B cell (primary cell): ENCODE measurements around the gene POSTN. TPM values are rescaled to one million over a fixed set of nuclear protein-coding genes. Genes with fewer than 3 reads are reported as not detected.

Experiments used
- ATAC-seq: fragments of 200-7000 bp; cut with Tn5 transposase; one replicate; pipeline ENCODE4 v1.10.0; 2021; ENCODE audit warnings: low read depth, mild to moderate bottlenecking, moderate number of reproducible peaks, moderate library complexity
- CTCF ChIA-PET: fragments of 350-600 bp; sonication (Branson Sonifier 250); formaldehyde crosslinking; loops from one replicate; lab custom pipeline; 2021; ENCODE audit warnings: antibody characterized with exemption, inconsistent platforms; lab: Charles Lee
- POLR2A ChIA-PET: fragments of 350-600 bp; sonication (Branson Sonifier 250); formaldehyde crosslinking; loops from one replicate; lab custom pipeline; 2021; ENCODE audit warnings: antibody characterized with exemption; lab: Charles Lee
- DNase-seq: peaks from one replicate; pipeline ENCODE4 v3.0.0; 2013
- H2AFZ ChIP-seq: 2 replicates; pipeline ENCODE4 v1.6.1; 2012; ENCODE audit warnings: mild to moderate bottlenecking, low read depth, low read length; ENCODE audit not compliant: insufficient read depth, poor library complexity, severe bottlenecking
- H3K27ac ChIP-seq, 2 donors: 1 replicate in 1 of 2; 2 replicates in 1 of 2; pipeline ENCODE4 v1.5.1; 2012 to 2013; ENCODE audit warnings: low read length in 2 of 2, mild to moderate bottlenecking in 2 of 2, moderate library complexity in 1 of 2
- H3K27me3 ChIP-seq, 4 experiments: fragments of 200-600 bp in 1 of 4; sonication (generic) in 1 of 4; replicated peaks in 1 of 4; 1 replicate in 2 of 4; 2 replicates in 2 of 4; pipeline versions ENCODE4 v1.6.1 to v1.7.0; 2013 to 2016; ENCODE audit warnings: low read length in 3 of 4, mild to moderate bottlenecking in 2 of 4, mixed read lengths in 1 of 4, moderate library complexity in 1 of 4; ENCODE audit not compliant: insufficient read depth in 4 of 4, control insufficient read depth in 3 of 4; ENCODE audit errors: control extremely low read depth in 1 of 4
- H3K36me3 ChIP-seq, 2 experiments: replicated peaks in 1 of 2; 1 replicate in 1 of 2; 2 replicates in 1 of 2; pipeline versions ENCODE4 v1.6.1 to v1.7.1; 2013; ENCODE audit warnings: low read length in 1 of 2; ENCODE audit not compliant: insufficient read depth in 2 of 2, control insufficient read depth in 1 of 2; ENCODE audit errors: control extremely low read depth in 1 of 2, extremely low read depth in 1 of 2
- H3K4me1 ChIP-seq, 2 donors: fragments of 200-600 bp in 1 of 2; sonication (generic) in 1 of 2; 1 replicate in 1 of 2; 2 replicates in 1 of 2; pipeline versions ENCODE4 v1.5.1 to v1.6.1; 2013 to 2017; ENCODE audit warnings: low read length in 2 of 2; ENCODE audit not compliant: control insufficient read depth in 2 of 2, insufficient read depth in 2 of 2
- H3K4me2 ChIP-seq: replicated peaks from 2 replicates; pipeline ENCODE3; 2012; ENCODE audit warnings: mild to moderate bottlenecking, low read depth, low read length; ENCODE audit not compliant: poor library complexity, severe bottlenecking
- H3K4me3 ChIP-seq, 5 experiments: fragments of 200-600 bp in 1 of 5; sonication (generic) in 1 of 5; 1 replicate in 3 of 5; 2 replicates in 2 of 5; pipeline versions ENCODE4 v1.5.1 to v1.7.0; 2011 to 2016; ENCODE audit warnings: low read length in 4 of 5, mild to moderate bottlenecking in 4 of 5, low read depth in 2 of 5, control low read depth in 1 of 5, moderate library complexity in 1 of 5; ENCODE audit not compliant: insufficient read depth in 1 of 5; ENCODE audit errors: control extremely low read depth in 1 of 5, extremely low read depth in 1 of 5
- H3K79me2 ChIP-seq: fragments of 200-600 bp; sonication (generic); one replicate; pipeline ENCODE4 v1.6.0; 2016; ENCODE audit warnings: low read length; ENCODE audit not compliant: control insufficient read depth, insufficient read depth
- H3K9ac ChIP-seq: fragments of 200-600 bp; sonication (generic); 2 replicates; pipeline ENCODE4 v1.6.1; 2017; ENCODE audit warnings: mild to moderate bottlenecking, low read length, moderate library complexity
- H3K9me3 ChIP-seq, 3 donors: one replicate each; pipeline versions ENCODE4 v1.6.1 to v1.7.1; 2013; ENCODE audit warnings: low read length in 2 of 3; ENCODE audit not compliant: control insufficient read depth in 2 of 3, insufficient read depth in 1 of 3; ENCODE audit errors: control extremely low read depth in 1 of 3
- H4K20me1 ChIP-seq: 2 replicates; pipeline ENCODE4 v1.6.0; 2012; ENCODE audit warnings: mild to moderate bottlenecking, low read length; ENCODE audit not compliant: insufficient read depth, control insufficient read depth, poor library complexity, severe bottlenecking
- H3K27ac Mint-ChIP-seq: one replicate; pipeline ENCODE4 v1.8.0; 2021; ENCODE audit warnings: mixed read lengths
- H3K27me3 Mint-ChIP-seq: one replicate; pipeline ENCODE4 v1.8.0; 2021; ENCODE audit warnings: mixed read lengths
- H3K4me1 Mint-ChIP-seq: one replicate; pipeline ENCODE4 v1.8.0; 2021; ENCODE audit warnings: mixed read lengths
- H3K4me3 Mint-ChIP-seq: one replicate; pipeline ENCODE4 v1.8.0; 2021; ENCODE audit warnings: mixed read lengths
- H3K9me3 Mint-ChIP-seq: one replicate; pipeline ENCODE4 v1.8.0; 2022; ENCODE audit warnings: mixed read lengths; ENCODE audit not compliant: insufficient read depth
- CTCF ChIP-seq: fragments of 200-600 bp; IDR thresholded peaks from one replicate; pipeline ENCODE4 v1.8.0; 2022; ENCODE audit warnings: antibody characterized with exemption, mild to moderate bottlenecking
- EZH2 ChIP-seq: IDR thresholded peaks from 2 replicates; pipeline ENCODE4 v1.6.1; 2012; ENCODE audit warnings: borderline replicate concordance, low read depth, mild to moderate bottlenecking, moderate library complexity, low read length; ENCODE audit not compliant: insufficient read depth, poor library complexity, severe bottlenecking
- WGBS: methylation state at CpG from one replicate; pipeline ENCODE4 v1.1.5; 2013; ENCODE audit warnings: missing lambda C conversion rate; ENCODE audit not compliant: insufficient coverage; 5-methylcytosine and 5-hydroxymethylcytosine counted together
- intact Hi-C: fragments of 100-400 bp; cut with micrococcal nuclease; formaldehyde crosslinking; loops from one replicate; pipeline ENCODE4 v1.10.0; 2022
- polyA plus RNA-seq: library from polyadenylated mRNA; depleted of rRNA; stranded (reverse); fragments of >200 nt; gene quantifications from 2 replicates; pipeline ENCODE4 v1.2.3, GENCODE V29; 2012
- total RNA-seq, 2 donors: library from RNA; stranded (reverse); fragments of 120-200 nt in 1 of 2; gene quantifications; 1 replicate in 1 of 2; 2 replicates in 1 of 2; pipeline versions ENCODE4 v1.2.3 to v1.2.4, GENCODE V29; 2013 to 2022

The POSTN gene
- total and polyA plus RNA-seq, 2 donors (not counting 1 experiment from before 2014, with no cell fraction given): not detected

GRCh38 chr13:37539976-37540605 is 58.5 kb downstream of the POSTN start:
- ChIA-PET CTCF (no interaction called here), POLR2A (no interaction called here)
- no peak overlapping the region for H3K4me3 Mint-ChIP-seq
- no CpG with 5 or more reads among the region's 3 CpGs for whole genome bisulfite sequencing
- H3K79me2 ChIP-seq: no peaks in the 10 kb centered on the region
- peaks cover 0 to 2% (median 0%) of the 10 kb centered on the region in 3 donors for H3K9me3 ChIP-seq
- no peaks in the 10 kb centered on the region for H3K27me3 Mint-ChIP-seq
- DNase-seq (no peak), ATAC-seq (no peak)
- no peak overlapping the region for H2AFZ ChIP-seq
- no peaks in the 10 kb centered on the region for H3K27me3 ChIP-seq
- TF ChIP-seq CTCF: no peak
- no peak for TF ChIP-seq EZH2
- H3K27ac ChIP-seq: no peak overlapping the region
- peaks cover 4% of the 10 kb centered on the region for H3K9me3 Mint-ChIP-seq
- H4K20me1 ChIP-seq: no peaks in the 10 kb centered on the region
- H3K27ac Mint-ChIP-seq: no peak overlapping the region
- intact Hi-C loops: no loop called here
- H3K9ac ChIP-seq: no peak overlapping the region
- H3K4me1 ChIP-seq: no peaks in the 10 kb centered on the region
- no peaks in the 10 kb centered on the region for H3K36me3 ChIP-seq
- H3K4me1 Mint-ChIP-seq: no peaks in the 10 kb centered on the region
- no peak overlapping the region for H3K4me2 ChIP-seq
- H3K4me3 ChIP-seq: no peak overlapping the region

- H3K4me2 ChIP-seq: no peak overlapping the region
- H3K4me3 ChIP-seq: no peak overlapping the region
- intact Hi-C loops: no loop called here
- H2AFZ ChIP-seq: no peak overlapping the region
- TF ChIP-seq EZH2 (no peak), CTCF (no peak)
- no peaks in the 10 kb centered on the region for H3K36me3 ChIP-seq
- H3K4me1 Mint-ChIP-seq: no peaks in the 10 kb centered on the region
- H3K27ac ChIP-seq: no peak overlapping the region
- no peaks in the 10 kb centered on the region for H3K4me1 ChIP-seq
- H4K20me1 ChIP-seq: no peaks in the 10 kb centered on the region
- no peak overlapping the region for H3K27ac Mint-ChIP-seq
- no peak for DNase-seq
- H3K27me3 ChIP-seq: no peaks in the 10 kb centered on the region
- no peak for ATAC-seq
- ChIA-PET POLR2A (no interaction called here), CTCF (no interaction called here)
- H3K27me3 Mint-ChIP-seq: no peaks in the 10 kb centered on the region
- no CpG with 5 or more reads among the region's 2 CpGs for whole genome bisulfite sequencing
- H3K4me3 Mint-ChIP-seq: no peak overlapping the region
- peaks cover 4% of the 10 kb centered on the region for H3K9me3 Mint-ChIP-seq
- H3K9me3 ChIP-seq: peaks cover 0 to 3% (median 0%) of the 10 kb centered on the region in 3 donors
- H3K9ac ChIP-seq: no peak overlapping the region
- no peaks in the 10 kb centered on the region for H3K79me2 ChIP-seq
Observed at GRCh38 chr13:37539170-37539569, 59.4 kb downstream of the POSTN start.
